GM10248 (cell line): Measurements from ENCODE around the gene ARHGAP24.

Source experiments
- CTCF ChIA-PET: fragments of 300-600 bp; sonication (Branson Sonifier 250); formaldehyde crosslinking; extraction: SDS; loops from one replicate; lab custom pipeline; 2021; ENCODE audit warnings: antibody characterized with exemption; lab: Yijun Ruan, JAX
- POLR2A ChIA-PET: fragments of 350-650 bp; sonication (Branson Sonifier 250); formaldehyde crosslinking; extraction: SDS; loops from one replicate; lab custom pipeline; 2020; ENCODE audit warnings: antibody characterized with exemption; lab: Yijun Ruan, JAX
- DNase-seq: peaks from one replicate; pipeline ENCODE4 v3.0.0; 2012; ENCODE audit errors: extremely low spot score
- CTCF ChIP-seq: IDR thresholded peaks from 2 replicates; pipeline ENCODE4 v1.5.1; 2012; ENCODE audit warnings: mild to moderate bottlenecking, low read depth; ENCODE audit errors: extremely low read depth, missing control alignments, control extremely low read depth

Gene ARHGAP24

DNA sequence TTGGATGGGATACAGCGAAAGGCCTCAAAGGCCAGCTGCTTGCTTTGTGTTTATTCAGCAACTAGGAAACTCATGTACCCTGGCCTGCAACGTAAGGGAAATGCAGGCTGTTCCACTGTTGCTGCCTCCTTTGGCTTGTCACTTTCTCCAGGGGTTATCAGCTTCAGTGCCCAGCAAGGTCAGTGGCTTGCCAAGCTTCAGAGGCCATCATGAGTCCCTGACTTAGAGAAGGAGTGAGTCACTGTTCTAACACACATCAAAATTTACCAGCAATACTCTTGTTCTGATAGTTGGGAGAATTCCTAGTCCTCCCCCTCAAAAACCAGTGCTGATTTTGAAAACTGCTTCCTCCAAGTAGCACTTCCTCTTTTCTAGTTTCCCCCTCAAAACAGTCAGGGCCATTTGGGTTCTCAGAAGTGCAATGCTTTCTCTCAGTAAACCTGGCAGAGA is 250.8 kb downstream of the ARHGAP24 start:
- CTCF ChIA-PET = interaction anchor here (1.1 to 2.9 kb wide), 4 partner anchors 10 to 66 kb away, joined by 3 to 7 read pairs (median 4); no protein-coding TSS in a partner anchor
- DNase-seq = peak; percentile 43
- POLR2A ChIA-PET = no interaction called here
- TF ChIP-seq CTCF = no peak

GRCh38 chr4:85726555-85726954 is 251.6 kb downstream of the ARHGAP24 start:
- CTCF ChIA-PET = interaction anchor here (1.1 to 2.9 kb wide), 3 partner anchors 9 to 67 kb away, joined by 3 to 7 read pairs (median 3); no protein-coding TSS in a partner anchor
- DNase-seq = no peak
- no peak for TF ChIP-seq CTCF
- POLR2A ChIA-PET = no interaction called here

GRCh38 chr4:85728464-85728863 is 253.5 kb downstream of the ARHGAP24 start:
- POLR2A ChIA-PET = no interaction called here
- CTCF ChIA-PET = interaction anchor here (1.1 kb wide), 1 partner anchor 32 kb away, joined by 3 read pairs; no protein-coding TSS in a partner anchor
- DNase-seq = no peak
- TF ChIP-seq CTCF = no peak

DNA sequence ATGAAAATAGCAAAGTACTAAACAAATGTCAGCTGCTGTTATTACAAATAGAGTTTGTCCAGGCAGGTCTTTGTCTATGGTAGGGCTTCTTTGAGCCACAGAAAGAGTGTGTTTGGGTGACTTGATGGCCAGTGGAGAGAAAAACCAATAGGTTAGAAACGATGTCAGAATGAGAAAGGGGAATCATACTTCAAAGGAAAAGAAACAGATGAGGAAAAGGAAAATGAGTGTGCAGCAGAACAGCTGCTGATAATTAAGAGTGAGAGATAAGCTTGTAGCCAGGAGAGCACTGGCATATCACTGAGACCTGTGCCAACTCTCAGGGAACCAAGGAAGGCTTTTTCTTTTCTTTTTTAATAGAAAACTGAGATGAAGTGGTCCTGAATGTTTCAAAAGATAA is 257.2 kb downstream of the ARHGAP24 start:
- TF ChIP-seq CTCF = no peak
- no peak for DNase-seq
- ChIA-PET POLR2A (no interaction called here), CTCF (interaction anchor here (0.6 to 2.1 kb wide), 5 partner anchors 8 to 65 kb away, joined by 3 to 9 read pairs (median 5); no protein-coding TSS in a partner anchor)

DNA sequence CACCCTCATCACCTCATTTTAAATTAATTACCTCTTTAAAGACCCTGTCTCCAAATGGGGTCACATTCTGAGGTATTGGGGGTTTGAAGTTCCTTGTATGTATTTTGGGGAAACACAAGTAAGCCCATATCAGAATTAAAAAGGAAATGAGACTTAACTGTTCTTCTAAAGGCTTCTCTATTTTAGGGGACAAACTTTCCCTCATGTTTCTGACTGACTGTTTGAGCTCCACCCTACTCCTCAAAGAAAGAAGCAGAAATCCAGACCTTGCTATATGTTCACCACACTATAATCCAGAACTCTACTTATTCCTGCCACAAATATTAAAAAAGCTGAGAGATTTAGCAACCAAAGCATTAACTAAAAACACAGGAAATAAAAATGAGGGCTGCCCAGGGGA is 258.8 kb downstream of the ARHGAP24 start:
- POLR2A ChIA-PET = no interaction called here
- no peak for DNase-seq
- CTCF ChIA-PET = interaction anchor here (1.1 to 1.3 kb wide), 3 partner anchors 10 to 17 kb away, joined by 3 to 5 read pairs (median 3); no protein-coding TSS in a partner anchor
- TF ChIP-seq CTCF = no peak

DNA sequence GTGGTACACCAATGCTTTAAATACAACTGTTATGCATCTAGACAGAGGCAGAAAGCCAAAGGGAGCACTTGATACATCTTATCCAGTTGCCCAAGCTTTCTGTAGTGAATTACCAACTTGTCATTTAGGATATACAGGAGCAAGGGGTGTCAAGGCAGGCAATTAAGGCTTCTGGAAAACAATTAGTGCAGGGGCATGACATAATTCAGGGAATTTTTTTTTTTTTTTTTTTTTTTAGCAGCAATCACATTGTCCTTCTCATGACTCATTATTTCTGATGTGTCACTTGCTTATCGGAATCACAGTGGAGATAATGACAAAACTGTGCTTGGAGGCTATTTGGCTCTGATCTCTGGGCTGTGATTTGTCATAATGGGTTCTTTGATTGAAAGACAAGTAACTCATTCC is 259.5 kb downstream of the ARHGAP24 start:
- ChIA-PET POLR2A (no interaction called here), CTCF (interaction anchor here (1.1 to 1.3 kb wide), 3 partner anchors 10 to 17 kb away, joined by 3 to 5 read pairs (median 3); no protein-coding TSS in a partner anchor)
- no peak for TF ChIP-seq CTCF
- no peak for DNase-seq

DNA sequence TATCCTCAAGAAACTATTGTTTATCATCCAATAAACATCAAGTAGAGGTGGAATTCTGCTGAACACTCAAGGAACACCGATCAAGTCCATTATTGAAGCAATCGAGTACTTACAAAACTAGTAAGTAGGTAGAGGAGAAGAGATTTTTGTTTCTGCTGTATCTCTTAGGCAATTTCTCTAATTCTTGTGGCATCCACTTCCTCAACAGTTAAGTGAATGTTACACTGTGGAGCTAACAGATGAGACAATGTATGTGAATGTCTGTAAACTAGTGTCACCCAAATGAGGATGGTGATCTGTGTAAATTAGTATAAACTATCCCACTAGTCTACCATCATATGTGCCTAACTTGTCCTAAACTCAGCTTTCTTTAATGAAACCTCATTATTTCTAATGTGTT is 261.6 kb downstream of the ARHGAP24 start:
- POLR2A ChIA-PET = no interaction called here
- CTCF ChIA-PET = interaction anchor here (1.1 to 5.1 kb wide), 2 partner anchors 11 to 19 kb away, joined by 3 to 35 read pairs; no protein-coding TSS in a partner anchor
- DNase-seq = no peak
- no peak for TF ChIP-seq CTCF
